SIG-M5 treated with dmso at 0.1 percent for 504 hours (cell line): ENCODE data around the gene METTL15.
"Not testable (repeated sequence)": the region's sequence is repeated elsewhere in the genome, so short reads cannot be mapped to it uniquely, and the experiment has no call there.

ENCODE experiments used
- DNase-seq: peaks from one replicate; lab custom pipeline; 2025; ENCODE audit not compliant: unreplicated experiment; lab: John Stamatoyannopoulos, UW

METTL15 gene

DNA sequence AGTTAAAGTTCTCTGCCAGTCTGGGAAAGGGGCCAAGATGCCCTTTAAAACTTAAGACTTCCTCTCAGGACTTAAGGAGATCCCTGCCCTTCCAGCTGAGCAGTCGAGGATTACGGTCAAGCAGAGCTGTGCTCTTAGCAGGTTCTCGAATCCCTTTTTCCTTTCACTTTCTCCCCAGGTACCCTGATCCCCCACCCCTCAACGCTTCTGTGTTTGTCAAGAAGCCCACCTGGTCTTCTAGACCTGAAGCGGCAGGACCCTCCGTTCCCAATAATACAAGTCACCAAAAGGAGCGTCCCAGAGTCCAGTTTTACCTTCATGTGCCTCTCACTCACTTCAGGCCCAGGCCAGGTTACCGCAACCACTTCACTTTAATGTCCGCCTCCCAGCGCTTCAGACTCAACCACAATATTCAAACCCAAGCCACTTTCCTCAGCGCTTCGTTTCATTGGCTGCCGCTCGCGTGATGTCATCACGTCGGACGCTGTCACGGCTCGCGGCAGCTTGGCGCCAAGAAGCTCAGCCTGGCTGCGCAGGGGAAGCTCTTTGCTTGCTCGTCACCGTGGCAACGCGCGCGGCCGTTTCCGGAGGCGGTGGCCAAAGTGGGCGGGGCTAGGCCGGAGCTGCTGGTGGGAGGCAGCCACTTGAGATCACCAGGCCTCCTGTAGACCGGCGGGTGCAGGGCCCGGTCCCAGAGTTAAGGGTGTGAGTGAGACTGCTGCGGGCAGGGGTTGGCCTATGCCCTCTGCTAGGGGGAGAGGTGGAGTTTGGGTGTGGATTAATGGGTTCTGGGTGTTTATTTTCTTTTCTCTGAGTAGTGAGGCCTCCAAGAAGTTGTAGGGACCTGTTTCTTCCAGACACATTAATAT lies at the start of gene METTL15, which contains the start of gene KIF18A:
METTL15 (plus strand) TSS at position 639 of the 869 bp plus-strand sequence. CDS start 4,947 bp downstream, outside the sequence.
KIF18A (minus strand) TSS at position 407 of the 869 bp plus-strand sequence. CDS start 10,209 bp downstream, outside the sequence.
- DNase-seq = peak; percentile 89

DNA sequence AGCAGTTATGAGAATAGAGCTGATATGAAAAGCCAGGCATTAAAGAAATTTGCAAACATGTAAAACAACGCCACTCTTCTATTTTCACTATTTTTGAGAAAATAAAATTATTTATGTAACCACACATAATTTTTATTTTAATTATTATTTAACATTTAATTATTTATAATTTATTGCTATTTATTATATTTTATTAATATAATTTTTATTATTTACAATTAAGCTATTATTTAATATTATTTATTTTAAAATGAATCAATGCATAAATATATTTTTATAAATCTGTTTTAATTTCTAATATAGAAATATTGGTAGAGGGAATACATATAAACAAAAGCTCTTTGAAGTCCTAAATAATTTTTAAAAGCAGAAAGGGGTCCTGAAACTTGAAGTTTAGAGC lies 36.9 kb upstream of the METTL15 start:
- no peak for DNase-seq

GRCh38 chr11:28072321-28072720 lies 35.9 kb upstream of the METTL15 start:
- no peak for DNase-seq

DNA sequence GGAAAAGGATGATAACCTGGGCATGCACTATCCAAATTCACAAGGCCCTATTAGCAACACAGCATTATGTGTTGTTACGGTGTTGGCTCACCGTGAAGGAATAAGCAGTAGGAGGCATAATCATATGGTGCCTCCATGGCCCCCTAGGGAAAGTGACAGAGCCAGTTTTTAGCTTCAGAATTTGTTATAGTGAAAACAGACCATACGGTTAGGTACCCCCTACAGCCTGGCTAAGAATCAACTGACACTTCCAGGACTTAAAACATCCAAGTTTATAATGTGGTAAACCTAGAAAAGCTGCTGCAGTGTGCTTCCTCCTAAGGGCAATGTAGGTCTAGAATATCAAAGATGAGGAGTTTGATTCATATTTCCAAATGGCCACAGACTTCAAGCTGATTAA lies 30.7 kb upstream of the METTL15 start:
- no peak for DNase-seq

DNA sequence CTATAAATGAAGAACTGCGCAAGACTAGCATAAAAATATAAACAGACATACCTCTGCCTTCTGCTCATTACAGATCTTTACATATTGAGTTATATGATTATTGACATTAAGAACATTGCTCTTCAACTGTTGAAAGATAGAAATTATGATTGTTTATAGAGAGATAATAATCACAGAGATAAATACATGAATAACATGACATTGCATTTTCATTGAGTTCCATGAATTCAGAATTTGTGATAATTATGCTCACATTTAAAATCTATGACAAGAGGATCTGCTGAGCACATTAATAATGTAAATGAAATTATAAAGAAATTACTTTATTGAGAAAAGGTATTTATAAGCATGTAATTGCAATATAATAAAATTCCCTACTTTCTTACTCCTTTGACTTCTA lies 25.1 kb upstream of the METTL15 start:
- DNase-seq = no peak

GRCh38 chr11:28086569-28086968 lies 21.6 kb upstream of the METTL15 start:
- DNase-seq = no peak

DNA sequence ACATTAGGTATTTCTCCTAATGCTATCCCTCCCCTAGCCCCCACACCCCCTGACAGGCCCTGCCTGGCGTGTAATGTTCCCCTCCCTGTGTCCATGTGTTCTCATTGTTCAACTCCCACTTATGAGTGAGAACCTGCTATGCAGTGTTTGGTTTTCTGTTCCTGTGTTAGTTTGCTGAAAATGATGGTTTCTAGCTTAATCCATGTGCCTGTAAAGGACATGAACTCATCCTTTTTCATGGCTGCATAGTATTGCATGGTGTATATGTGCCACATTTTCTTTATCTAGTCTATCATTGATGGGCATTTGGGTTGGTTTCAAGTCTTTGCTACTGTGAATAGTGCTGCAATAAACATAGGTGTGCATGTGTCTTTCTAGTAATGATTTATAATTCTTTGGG lies 21.0 kb upstream of the METTL15 start:
- not testable (repeated sequence) for DNase-seq

- not testable (repeated sequence) for DNase-seq
Observed at GRCh38 chr11:28087693-28088092, 20.5 kb upstream of the METTL15 start.

GRCh38 chr11:28089378-28089777 lies 18.8 kb upstream of the METTL15 start:
- DNase-seq = no peak

- no peak for DNase-seq
Observed at GRCh38 chr11:28090052-28090749, 18.0 kb upstream of the METTL15 start.

DNA sequence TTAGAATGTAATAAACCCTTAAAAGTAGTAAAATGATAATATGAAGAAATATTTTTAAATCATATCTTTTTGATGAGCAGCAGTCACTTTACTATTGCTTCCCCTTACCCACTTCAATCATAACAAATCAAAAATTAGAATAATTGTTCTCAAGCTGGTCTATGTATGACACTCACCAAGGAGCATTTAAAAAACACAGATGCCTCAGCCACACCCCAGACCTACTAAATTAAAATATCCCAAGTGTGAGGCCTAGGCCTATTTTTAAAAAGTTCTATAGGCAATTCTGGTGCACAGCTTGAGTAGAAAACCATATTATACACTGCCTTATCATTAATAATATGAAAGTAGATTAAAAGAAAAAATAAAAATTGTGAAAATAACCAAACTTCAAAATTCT lies 15.4 kb upstream of the METTL15 start:
- no peak for DNase-seq

- no peak for DNase-seq
Observed at GRCh38 chr11:28098257-28098656, 9.9 kb upstream of the METTL15 start.

DNA sequence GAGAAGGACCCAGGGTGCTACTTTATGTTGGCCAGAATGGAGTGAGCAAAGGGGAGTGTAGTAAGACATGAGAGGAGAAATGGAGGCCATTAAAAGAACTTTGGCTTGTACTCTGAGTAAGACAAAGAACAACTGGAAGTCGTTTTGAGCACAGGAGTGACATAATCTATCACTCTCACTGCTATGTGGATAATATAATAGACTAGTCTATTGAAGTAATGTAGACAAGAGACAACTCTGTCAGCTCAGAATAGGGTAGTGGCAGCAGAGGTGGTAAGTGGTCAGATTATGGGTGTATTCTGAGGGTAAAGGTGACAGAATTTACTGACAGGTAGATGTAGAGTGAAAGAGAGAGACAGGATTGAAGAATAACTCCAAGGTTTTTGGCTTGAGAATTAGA lies 8.5 kb upstream of the METTL15 start:
- no peak for DNase-seq

- no peak for DNase-seq
Observed at GRCh38 chr11:28100665-28101064, 7.5 kb upstream of the METTL15 start.

- not testable (repeated sequence) for DNase-seq
Observed at GRCh38 chr11:28102300-28102699, 5.9 kb upstream of the METTL15 start.

- DNase-seq = no peak
Observed at GRCh38 chr11:28104425-28104824, 3.8 kb upstream of the METTL15 start.

- no peak for DNase-seq
Observed at GRCh38 chr11:28104984-28105383, 3.2 kb upstream of the METTL15 start.

DNA sequence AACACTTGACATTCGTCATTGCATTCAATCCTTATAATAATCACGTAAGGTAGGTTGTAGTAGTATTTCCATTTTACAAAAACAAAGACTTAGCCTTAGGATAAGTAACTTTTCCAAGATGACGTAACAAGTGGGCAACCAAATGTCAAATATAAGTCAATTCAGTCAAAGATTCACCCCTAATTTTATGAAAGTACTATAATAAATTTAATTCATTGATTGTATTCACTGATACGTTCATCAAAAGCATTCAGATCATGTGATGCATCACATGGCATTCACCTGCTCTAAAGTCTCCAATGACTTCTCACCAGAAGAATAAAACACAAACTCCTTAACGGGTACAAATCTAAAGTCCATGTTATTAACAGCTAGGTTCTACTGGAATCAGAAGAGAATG lies 2.3 kb upstream of the METTL15 start:
- DNase-seq = no peak

DNA sequence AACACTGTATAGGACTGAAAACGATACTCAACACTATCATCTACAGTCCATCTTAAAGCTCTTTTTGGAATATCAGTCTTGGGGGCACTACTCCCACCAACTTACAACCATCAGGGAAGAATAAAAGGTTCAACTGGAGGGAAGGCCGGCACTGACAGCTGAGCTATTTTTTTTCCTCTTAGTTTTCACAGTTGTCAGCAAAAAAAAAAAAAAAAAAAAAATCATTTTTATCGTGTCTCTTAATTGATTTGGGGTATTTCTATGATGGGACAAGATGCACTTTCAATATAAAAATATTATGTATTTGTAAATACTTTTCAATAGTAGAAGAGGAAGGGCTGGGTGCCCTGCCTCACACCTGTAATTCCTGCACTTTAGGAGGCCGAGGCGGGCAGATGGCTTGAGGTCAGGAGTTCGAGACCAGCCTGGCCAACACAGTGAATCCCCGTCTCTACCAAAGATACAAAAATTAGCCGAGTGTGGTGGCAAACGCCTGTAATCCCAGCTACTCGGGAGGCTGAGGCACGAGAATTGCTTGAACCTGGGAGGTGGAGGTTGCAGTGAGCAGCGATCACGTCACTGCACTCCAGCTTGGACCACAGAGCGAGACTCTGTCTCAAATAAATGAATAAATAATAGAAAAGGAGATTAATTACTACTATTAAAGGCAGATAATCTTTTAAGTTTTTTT lies 1.7 kb upstream of the METTL15 start:
- DNase-seq = no peak

DNA sequence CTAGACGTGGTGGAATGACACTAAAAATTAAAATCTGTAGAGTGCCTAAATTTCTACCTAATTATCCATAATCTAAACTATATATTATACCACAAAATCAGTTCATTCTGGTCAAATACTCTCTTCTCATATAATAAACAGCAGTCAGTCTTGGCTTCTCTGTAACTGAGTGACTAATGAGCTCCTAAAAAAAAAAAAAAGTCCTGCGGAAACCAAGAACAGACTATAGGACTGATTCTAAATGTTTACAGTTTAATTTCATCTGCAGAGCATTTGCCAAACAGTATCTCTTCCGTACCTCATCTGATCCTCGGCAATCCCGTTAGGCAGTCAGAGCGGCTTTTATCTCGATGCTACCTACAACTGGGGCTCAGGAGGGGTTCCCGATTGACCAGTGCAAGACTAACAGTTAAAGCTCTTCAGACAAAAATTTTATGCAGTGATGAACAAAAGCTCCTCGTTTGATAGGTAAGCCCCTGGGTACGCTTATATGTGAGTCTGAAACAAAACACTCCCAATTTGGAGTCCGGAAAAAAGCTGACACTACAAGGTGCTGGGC lies 918 bp upstream of the METTL15 start:
- peak; percentile 40 for DNase-seq

GRCh38 chr11:28108958-28109357 lies 770 bp downstream of the METTL15 start:
- no peak for DNase-seq
